Liver (tissue), 9 donors: ENCODE measurements around the gene GLIS1. TPM values are rescaled to one million over a fixed set of nuclear protein-coding genes. Genes with fewer than 3 reads are reported as not detected.

Experiments
- DNase-seq: peaks from one replicate; pipeline ENCODE4 v3.0.0-alpha.2; 2017; ENCODE audit warnings: low spot score
- H3K27ac ChIP-seq, 2 donors: one replicate each; pipeline ENCODE4 v1.7.0; 2013; ENCODE audit warnings: inconsistent platforms in 2 of 2, low read length in 2 of 2, control low read depth in 1 of 2, low read depth in 1 of 2, mild to moderate bottlenecking in 1 of 2
- H3K27me3 ChIP-seq, 4 donors: one replicate each; pipeline versions ENCODE4 v1.6.1 to v1.7.0; 2013; ENCODE audit warnings: low read length in 3 of 4, inconsistent platforms in 1 of 4, mild to moderate bottlenecking in 1 of 4, moderate library complexity in 1 of 4; ENCODE audit not compliant: control insufficient read depth in 4 of 4, insufficient read depth in 4 of 4
- H3K36me3 ChIP-seq, 4 donors: one replicate each; pipeline versions ENCODE4 v1.6.1 to v1.7.0; 2013; ENCODE audit warnings: low read length in 3 of 4, mild to moderate bottlenecking in 3 of 4, low read depth in 1 of 4, moderate library complexity in 1 of 4; ENCODE audit not compliant: control insufficient read depth in 4 of 4, insufficient read depth in 3 of 4
- H3K4me1 ChIP-seq, 4 donors: one replicate each; pipeline versions ENCODE4 v1.6.1 to v1.7.0; 2013; ENCODE audit warnings: low read length in 3 of 4, mild to moderate bottlenecking in 3 of 4, moderate library complexity in 1 of 4; ENCODE audit not compliant: control insufficient read depth in 4 of 4, insufficient read depth in 4 of 4
- H3K4me3 ChIP-seq, 3 donors: one replicate each; pipeline versions ENCODE4 v1.6.1 to v1.7.0; 2013; ENCODE audit warnings: low read length in 3 of 3, control low read depth in 1 of 3, low read depth in 1 of 3, mild to moderate bottlenecking in 1 of 3
- H3K9ac ChIP-seq, 2 donors: one replicate each; pipeline ENCODE4 v1.7.0; 2013; ENCODE audit warnings: low read length in 2 of 2, mild to moderate bottlenecking in 2 of 2, moderate library complexity in 2 of 2, control low read depth in 1 of 2, low read depth in 1 of 2
- H3K9me3 ChIP-seq, 4 donors: one replicate each; pipeline versions ENCODE4 v1.6.1 to v1.7.0; 2013; ENCODE audit warnings: low read length in 3 of 4; ENCODE audit not compliant: control insufficient read depth in 4 of 4
- CTCF ChIP-seq: fragments of 150-350 bp; IDR thresholded peaks from 2 replicates; pipeline ENCODE4 v1.5.1; 2017; ENCODE audit warnings: improper control_type of control experiment, low read depth, low read length; ENCODE audit not compliant: missing input control
- EGR1 ChIP-seq, 2 donors: IDR thresholded peaks; 2 replicates each; pipeline ENCODE4 v1.6.1; 2016 to 2018; ENCODE audit warnings: antibody characterized with exemption in 2 of 2, low read depth in 2 of 2
- FOXA2 ChIP-seq: IDR thresholded peaks from 2 replicates; pipeline ENCODE4 v1.6.1; 2016; ENCODE audit warnings: antibody characterized with exemption
- GABPA ChIP-seq, 2 donors: IDR thresholded peaks in 1 of 2; conservative IDR thresholded peaks in 1 of 2; 2 replicates each; pipeline ENCODE4 v1.6.1; 2016; ENCODE audit warnings: antibody characterized with exemption in 2 of 2, mild to moderate bottlenecking in 1 of 2, moderate library complexity in 1 of 2
- HNF4A ChIP-seq, 2 donors: conservative IDR thresholded peaks; 2 replicates each; pipeline ENCODE4 v1.6.1; 2016; ENCODE audit warnings: antibody characterized with exemption in 2 of 2, mild to moderate bottlenecking in 2 of 2
- HNF4G ChIP-seq: IDR thresholded peaks from 2 replicates; pipeline ENCODE4 v1.6.1; 2016; ENCODE audit warnings: antibody characterized with exemption
- JUND ChIP-seq, 2 donors: IDR thresholded peaks; 2 replicates each; pipeline ENCODE4 v1.6.1; 2016; ENCODE audit warnings: antibody characterized with exemption in 2 of 2
- NR2F2 ChIP-seq: IDR thresholded peaks from 2 replicates; pipeline ENCODE4 v1.6.1; 2016; ENCODE audit warnings: antibody characterized with exemption
- RAD21 ChIP-seq, 2 donors: IDR thresholded peaks; 2 replicates each; pipeline ENCODE4 v1.6.1; 2016; ENCODE audit warnings: antibody characterized with exemption in 2 of 2, mild to moderate bottlenecking in 2 of 2
- RXRA ChIP-seq, 2 donors: IDR thresholded peaks; 2 replicates each; pipeline ENCODE4 v1.6.1; 2017 to 2018; ENCODE audit warnings: antibody characterized with exemption in 2 of 2, mild to moderate bottlenecking in 1 of 2
- SP1 ChIP-seq: IDR thresholded peaks from 2 replicates; pipeline ENCODE4 v1.6.1; 2018; ENCODE audit warnings: antibody characterized with exemption, mild to moderate bottlenecking
- TAF1 ChIP-seq: conservative IDR thresholded peaks from 2 replicates; pipeline ENCODE4 v1.6.1; 2016; ENCODE audit warnings: antibody characterized with exemption, mild to moderate bottlenecking
- WGBS: extraction: QIAGEN DNeasy Blood & Tissue Kit; methylation state at CpG from one replicate; pipeline ENCODE4 v1.1.7; 2013; 5-methylcytosine and 5-hydroxymethylcytosine counted together
- polyA plus RNA-seq, 2 donors: library from polyadenylated mRNA; stranded (reverse) in 1 of 2; unstranded in 1 of 2; fragments of 200-250 nt in 1 of 2; fragments of >200 nt in 1 of 2; fragmentation: Nextera tagmentation in 1 of 2; extraction: Ambion mirVana in 1 of 2; gene quantifications; one replicate each; pipeline versions ENCODE4 v1.2.1 to v1.2.3, GENCODE V29; 2013 to 2015
- total RNA-seq, 2 donors: library from RNA; depleted of rRNA; stranded (reverse); fragments of >200 nt; gene quantifications; one replicate each; pipeline ENCODE4 v1.2.3, GENCODE V29; 2014
- TF ChIP-seq, protein P1 (sequence below): IDR thresholded peaks from 2 replicates; pipeline ENCODE4 v1.6.1; 2016; ENCODE audit warnings: antibody characterized with exemption
- TF ChIP-seq, protein P2 (sequence below): IDR thresholded peaks from 2 replicates; pipeline ENCODE4 v1.6.1; 2016; ENCODE audit warnings: antibody characterized with exemption
- TF ChIP-seq, protein P3 (sequence below): IDR thresholded peaks from 2 replicates; pipeline ENCODE4 v1.6.1; 2016; ENCODE audit warnings: antibody characterized with exemption, mild to moderate bottlenecking
- donor health status: healthy.
- donor health status: healthy.
- donor health status: healthy.
- donor health status: healthy.
- donor health status: healthy.

Gene GLIS1
- total and polyA plus RNA-seq, 4 donors: under 0.01 to 0.05 TPM; not detected in 2

GRCh38 chr1:53483170-53483569 is 255.8 kb downstream of the GLIS1 start:
- Histone ChIP-seq H3K27me3 (peaks cover 0 to 5% (median under 1%) of the 10 kb centered on the region in 4 donors), H3K4me3 (no peak overlapping the region), H3K9me3 (peaks cover 0 to 2% (median 0%) of the 10 kb centered on the region in 4 donors), H3K9ac (no peak overlapping the region), H3K4me1 (no peaks in the 10 kb centered on the region), H3K27ac (no peak overlapping the region), H3K36me3 (no peaks in the 10 kb centered on the region)
- 84% methylated on average over 9 of the region's 9 CpGs for WGBS
- no peak for TF ChIP-seq GABPA (IDR thresholded peaks at IDR 0.05 in 1 of 2, conservative IDR thresholded peaks at IDR 0.05 in 1 of 2)
- TF ChIP-seq HNF4G: no peak
- no peak for TF ChIP-seq HNF4A (conservative IDR thresholded peaks at IDR 0.05)
- TF ChIP-seq, protein P1, sequence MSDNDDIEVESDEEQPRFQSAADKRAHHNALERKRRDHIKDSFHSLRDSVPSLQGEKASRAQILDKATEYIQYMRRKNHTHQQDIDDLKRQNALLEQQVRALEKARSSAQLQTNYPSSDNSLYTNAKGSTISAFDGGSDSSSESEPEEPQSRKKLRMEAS: no peak
- no peak for TF ChIP-seq NR2F2
- TF ChIP-seq EGR1 (IDR thresholded peaks at IDR 0.05; ENCODE audit: low read depth in 2 of 2): no peak
- TF ChIP-seq SP1: no peak
- TF ChIP-seq CTCF: no peak
- TF ChIP-seq, protein P2, sequence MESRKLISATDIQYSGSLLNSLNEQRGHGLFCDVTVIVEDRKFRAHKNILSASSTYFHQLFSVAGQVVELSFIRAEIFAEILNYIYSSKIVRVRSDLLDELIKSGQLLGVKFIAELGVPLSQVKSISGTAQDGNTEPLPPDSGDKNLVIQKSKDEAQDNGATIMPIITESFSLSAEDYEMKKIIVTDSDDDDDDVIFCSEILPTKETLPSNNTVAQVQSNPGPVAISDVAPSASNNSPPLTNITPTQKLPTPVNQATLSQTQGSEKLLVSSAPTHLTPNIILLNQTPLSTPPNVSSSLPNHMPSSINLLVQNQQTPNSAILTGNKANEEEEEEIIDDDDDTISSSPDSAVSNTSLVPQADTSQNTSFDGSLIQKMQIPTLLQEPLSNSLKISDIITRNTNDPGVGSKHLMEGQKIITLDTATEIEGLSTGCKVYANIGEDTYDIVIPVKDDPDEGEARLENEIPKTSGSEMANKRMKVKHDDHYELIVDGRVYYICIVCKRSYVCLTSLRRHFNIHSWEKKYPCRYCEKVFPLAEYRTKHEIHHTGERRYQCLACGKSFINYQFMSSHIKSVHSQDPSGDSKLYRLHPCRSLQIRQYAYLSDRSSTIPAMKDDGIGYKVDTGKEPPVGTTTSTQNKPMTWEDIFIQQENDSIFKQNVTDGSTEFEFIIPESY: no peak
- no peak for TF ChIP-seq JUND (IDR thresholded peaks at IDR 0.05)
- TF ChIP-seq FOXA2: no peak
- no peak for DNase-seq

- Histone ChIP-seq H3K27ac (no peak overlapping the region), H3K4me1 (no peaks in the 10 kb centered on the region), H3K36me3 (no peaks in the 10 kb centered on the region), H3K4me3 (no peak overlapping the region), H3K9ac (no peak overlapping the region), H3K9me3 (peaks cover 0 to 2% (median 0%) of the 10 kb centered on the region in 4 donors), H3K27me3 (peaks cover 0 to 5% (median under 1%) of the 10 kb centered on the region in 4 donors)
- WGBS: 85% methylated on average over 14 of the region's 14 CpGs
- no peak for DNase-seq
- TF ChIP-seq, protein P2: no peak
- TF ChIP-seq RXRA (IDR thresholded peaks at IDR 0.05) (no peak), HNF4A (conservative IDR thresholded peaks at IDR 0.05) (no peak), GABPA (IDR thresholded peaks at IDR 0.05 in 1 of 2, conservative IDR thresholded peaks at IDR 0.05 in 1 of 2) (no peak), EGR1 (IDR thresholded peaks at IDR 0.05; ENCODE audit: low read depth in 2 of 2) (no peak), FOXA2 (no peak), NR2F2 (no peak), TAF1 (no peak), JUND (IDR thresholded peaks at IDR 0.05) (no peak), HNF4G (no peak), SP1 (no peak), CTCF (no peak), RAD21 (IDR thresholded peaks at IDR 0.05) (no peak)
- TF ChIP-seq, protein P1: no peak
- TF ChIP-seq, protein P3, sequence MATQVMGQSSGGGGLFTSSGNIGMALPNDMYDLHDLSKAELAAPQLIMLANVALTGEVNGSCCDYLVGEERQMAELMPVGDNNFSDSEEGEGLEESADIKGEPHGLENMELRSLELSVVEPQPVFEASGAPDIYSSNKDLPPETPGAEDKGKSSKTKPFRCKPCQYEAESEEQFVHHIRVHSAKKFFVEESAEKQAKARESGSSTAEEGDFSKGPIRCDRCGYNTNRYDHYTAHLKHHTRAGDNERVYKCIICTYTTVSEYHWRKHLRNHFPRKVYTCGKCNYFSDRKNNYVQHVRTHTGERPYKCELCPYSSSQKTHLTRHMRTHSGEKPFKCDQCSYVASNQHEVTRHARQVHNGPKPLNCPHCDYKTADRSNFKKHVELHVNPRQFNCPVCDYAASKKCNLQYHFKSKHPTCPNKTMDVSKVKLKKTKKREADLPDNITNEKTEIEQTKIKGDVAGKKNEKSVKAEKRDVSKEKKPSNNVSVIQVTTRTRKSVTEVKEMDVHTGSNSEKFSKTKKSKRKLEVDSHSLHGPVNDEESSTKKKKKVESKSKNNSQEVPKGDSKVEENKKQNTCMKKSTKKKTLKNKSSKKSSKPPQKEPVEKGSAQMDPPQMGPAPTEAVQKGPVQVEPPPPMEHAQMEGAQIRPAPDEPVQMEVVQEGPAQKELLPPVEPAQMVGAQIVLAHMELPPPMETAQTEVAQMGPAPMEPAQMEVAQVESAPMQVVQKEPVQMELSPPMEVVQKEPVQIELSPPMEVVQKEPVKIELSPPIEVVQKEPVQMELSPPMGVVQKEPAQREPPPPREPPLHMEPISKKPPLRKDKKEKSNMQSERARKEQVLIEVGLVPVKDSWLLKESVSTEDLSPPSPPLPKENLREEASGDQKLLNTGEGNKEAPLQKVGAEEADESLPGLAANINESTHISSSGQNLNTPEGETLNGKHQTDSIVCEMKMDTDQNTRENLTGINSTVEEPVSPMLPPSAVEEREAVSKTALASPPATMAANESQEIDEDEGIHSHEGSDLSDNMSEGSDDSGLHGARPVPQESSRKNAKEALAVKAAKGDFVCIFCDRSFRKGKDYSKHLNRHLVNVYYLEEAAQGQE: no peak
Measured at GRCh38 chr1:53482441-53483153, 256.4 kb downstream of the GLIS1 start.
